AG09309 (cell line): ENCODE measurements around the gene MIOX.
"Not testable (repeated sequence)": the region's sequence is repeated elsewhere in the genome, so short reads cannot be mapped to it uniquely, and the experiment has no call there.

ENCODE experiments used
- DNase-seq: peaks from one replicate; pipeline ENCODE4 v3.0.0-alpha.2; 2010; ENCODE audit warnings: low read depth
- H3K4me3 ChIP-seq: 2 replicates; pipeline ENCODE4 v1.5.1; 2011; ENCODE audit warnings: mild to moderate bottlenecking, low read depth, low read length, moderate library complexity; ENCODE audit not compliant: control insufficient read depth
- CTCF ChIP-seq: IDR thresholded peaks from 2 replicates; pipeline ENCODE4 v1.5.1; 2011; ENCODE audit warnings: mild to moderate bottlenecking, low read depth, low read length, inconsistent platforms; ENCODE audit not compliant: insufficient read depth, control insufficient read depth; ENCODE audit errors: missing control alignments

MIOX gene

DNA sequence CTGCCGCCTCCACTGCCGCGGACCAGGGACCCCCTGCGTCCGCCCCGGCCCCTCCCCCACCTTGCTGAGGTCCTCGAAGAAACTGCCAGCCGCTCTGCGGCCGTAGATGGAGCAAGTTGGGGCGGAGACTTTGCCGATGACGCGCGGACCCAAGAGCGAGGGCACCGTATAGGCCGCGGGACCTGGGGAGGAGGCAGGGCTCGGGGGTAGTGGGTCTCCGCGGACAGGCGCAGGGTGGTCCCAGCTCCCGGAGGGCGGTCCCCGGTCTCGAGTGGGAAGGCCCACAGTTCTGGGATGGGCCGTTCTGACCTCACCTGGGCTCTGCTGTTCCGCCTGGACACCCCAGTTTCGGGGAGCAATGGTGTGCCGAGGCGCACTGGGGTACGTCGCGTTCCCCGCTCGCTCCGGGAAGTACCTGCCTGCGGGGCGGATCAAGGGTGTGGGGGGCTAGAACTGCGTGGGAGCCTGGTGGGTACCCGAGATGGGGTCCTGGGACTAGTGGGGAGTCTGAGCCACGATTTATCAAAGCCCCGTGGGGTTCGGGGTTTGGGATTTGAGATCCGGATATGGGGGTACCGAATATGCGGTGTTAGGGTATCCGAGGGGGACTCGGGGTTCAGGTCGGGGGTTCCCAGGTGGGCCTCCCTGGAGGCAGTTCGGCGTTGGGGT lies 44.4 kb downstream of the MIOX start:
- no peak for TF ChIP-seq CTCF
- peak overlapping the region; percentile 52 for H3K4me3 ChIP-seq
- peak; percentile 35 for DNase-seq

GRCh38 chr22:50531546-50531961 lies 44.9 kb downstream of the MIOX start:
- H3K4me3 ChIP-seq: peak overlapping the region; percentile 52
- TF ChIP-seq CTCF: no peak
- DNase-seq: no peak

- DNase-seq: no peak
- no peak for TF ChIP-seq CTCF
- peak overlapping the region; percentile 52 for H3K4me3 ChIP-seq
These were observed 45.5 kb downstream of the MIOX start for GRCh38 chr22:50531962-50532674.

DNA sequence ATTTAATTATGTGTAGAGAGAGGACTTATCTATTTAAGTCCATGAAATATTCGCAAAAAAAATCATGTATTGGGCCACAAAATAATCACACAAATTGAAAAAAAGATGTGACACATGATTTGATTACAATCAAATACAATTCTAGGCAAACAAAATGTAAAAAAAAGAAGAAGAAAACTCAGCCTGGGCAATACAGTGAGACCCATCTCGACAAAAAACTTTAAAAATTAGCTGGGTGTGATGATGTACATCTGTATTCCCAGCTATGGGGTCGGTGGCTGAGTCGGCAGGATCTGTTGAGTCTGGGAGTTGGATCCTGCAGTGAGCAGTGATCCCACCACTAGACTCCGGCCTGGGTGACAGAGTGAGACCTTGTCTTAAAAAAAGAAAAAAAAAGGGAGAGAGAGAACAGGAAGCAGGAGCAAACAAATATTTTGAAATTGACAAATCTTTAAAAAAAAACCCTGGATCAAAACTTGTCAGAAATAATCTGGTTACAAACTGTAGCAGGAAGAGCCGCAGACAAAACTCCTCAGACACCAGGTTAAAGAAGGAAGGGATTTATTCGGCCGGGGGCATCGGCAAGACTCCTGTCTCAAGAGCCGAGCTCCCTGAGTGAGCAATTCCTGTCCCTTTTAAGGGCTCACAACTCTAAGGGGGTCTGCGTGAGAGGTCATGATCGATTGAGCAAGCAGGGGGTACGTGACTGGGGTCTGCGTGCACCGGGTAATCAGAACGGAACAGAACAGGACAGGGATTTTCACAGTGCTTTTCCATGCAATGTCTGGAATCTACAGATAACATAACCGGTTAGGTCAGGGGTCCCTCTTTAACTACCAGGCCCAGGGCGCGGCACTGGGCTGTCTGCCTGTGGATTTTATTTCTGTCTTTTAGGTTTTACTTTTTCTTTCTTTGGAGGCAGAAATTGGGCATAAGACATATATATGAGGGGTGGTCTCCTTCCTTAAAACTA lies 46.5 kb downstream of the MIOX start:
- H3K4me3 ChIP-seq: no peak overlapping the region
- no peak for DNase-seq
- no peak for TF ChIP-seq CTCF

DNA sequence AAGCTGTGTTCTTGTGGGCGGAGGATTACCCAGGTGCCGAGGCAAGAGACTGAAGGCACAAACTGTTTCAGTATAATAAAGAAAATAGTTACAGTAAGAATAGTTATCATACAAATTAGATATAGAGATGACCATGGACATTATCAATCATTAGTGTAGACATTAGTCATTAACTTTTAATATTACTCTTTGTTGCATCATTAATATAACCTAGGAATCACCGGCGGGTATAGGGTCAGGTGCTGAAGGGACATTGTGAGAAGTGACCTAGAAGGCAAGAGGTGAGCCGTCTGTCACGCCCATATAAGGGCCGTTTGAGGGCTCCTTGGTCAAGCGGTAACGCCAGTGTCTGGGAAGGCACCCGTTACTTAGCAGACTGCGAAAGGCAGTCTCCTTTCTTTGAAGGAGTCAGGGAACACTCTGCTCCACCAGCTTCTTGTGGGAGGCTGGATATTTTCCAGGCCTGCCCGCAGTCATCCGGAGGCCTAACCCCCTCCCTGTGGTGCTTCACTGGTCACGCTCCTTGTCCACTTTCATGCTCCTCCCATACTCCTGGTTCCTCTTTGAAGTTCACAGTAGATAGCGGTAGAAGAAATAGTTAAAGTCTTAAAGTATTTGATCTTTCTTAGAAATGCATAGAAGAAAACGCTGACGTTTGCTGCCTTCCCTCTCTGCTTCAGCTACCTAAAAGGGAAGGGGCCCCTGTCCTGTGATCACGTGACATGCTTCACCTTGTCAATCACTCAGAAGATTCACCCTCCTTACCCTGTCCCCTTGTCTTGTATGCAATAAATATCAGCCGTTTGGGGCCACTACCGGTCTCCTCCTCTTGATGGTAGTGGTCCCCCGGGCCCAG lies 47.4 kb downstream of the MIOX start:
- not testable (repeated sequence) for H3K4me3 ChIP-seq, DNase-seq

- TF ChIP-seq CTCF: no peak
- H3K4me3 ChIP-seq: no peak overlapping the region
- no peak for DNase-seq
These were observed 48.5 kb downstream of the MIOX start for GRCh38 chr22:50535113-50535512.
